Renal pelvis (tissue), 12 donors: ENCODE data around the gene CLIC6. TPM values are rescaled to one million over a fixed set of nuclear protein-coding genes. Genes with fewer than 3 reads are reported as not detected.

ENCODE experiments used
- DNase-seq: peaks from one replicate; pipeline ENCODE4 v3.0.0-alpha.2; 2013
- long read RNA-seq, 16 experiments: transcript quantifications; one replicate each; lab custom pipeline, GENCODE V29; 2026
- polyA plus RNA-seq, 3 donors: library from polyadenylated mRNA; unstranded; fragments of 120-200 nt; gene quantifications; one replicate each; pipeline ENCODE4 v1.2.1, GENCODE V29; 2013; ENCODE audit not compliant: insufficient read length in 3 of 3

CLIC6 gene
- polyA plus RNA-seq: 1 to 10 TPM; 1.7 to 2.8 (median 2.7) TPM
- long read RNA-seq, donor 1, partial matches to known transcripts: 0 of 1 reads
- long read RNA-seq, donor 1, other reads (novel, unspliced or antisense): 0 of 1 reads
- long read RNA-seq, donor 2, partial matches to known transcripts: 0 of 1 reads
- long read RNA-seq, donor 2, other reads (novel, unspliced or antisense): 0 of 1 reads
- long read RNA-seq, donor 3: 0 reads
- long read RNA-seq, donor 4: 0 reads
- long read RNA-seq, donor 5: 0 reads
- long read RNA-seq, donor 6: 0 reads
- long read RNA-seq, donor 7, partial matches to known transcripts: 0 of 1 reads
- long read RNA-seq, donor 7, other reads (novel, unspliced or antisense): 0 of 1 reads
- long read RNA-seq, donor 8: 0 reads
- long read RNA-seq, donor 9: 0 reads
- long read RNA-seq, donor 10: 0 reads
- long read RNA-seq, donor 11: 0 reads
- long read RNA-seq, donor 12: 0 reads
- long read RNA-seq, donor 13: 0 reads
- long read RNA-seq, donor 14: 0 reads
- long read RNA-seq, donor 15, partial matches to known transcripts: 0 of 4 reads
- long read RNA-seq, donor 15, other reads (novel, unspliced or antisense): 0 of 4 reads
- long read RNA-seq, donor 16, partial matches to known transcripts: 0 of 1 reads
- long read RNA-seq, donor 16, other reads (novel, unspliced or antisense): 0 of 1 reads

GRCh38 chr21:34668803-34669148, at the start of gene CLIC6:
Gene CLIC6 (plus strand): TSS chr21:34668994. CDS start chr21:34669389, 395 bp downstream.
- no peak for DNase-seq

- DNase-seq: no peak
Measured at GRCh38 chr21:34619841-34620665, 48.7 kb upstream of the CLIC6 start.

GRCh38 chr21:34621434-34622350, 47.1 kb upstream of the CLIC6 start:
- DNase-seq: no peak

GRCh38 chr21:34623516-34623915, 45.3 kb upstream of the CLIC6 start:
- no peak for DNase-seq

GRCh38 chr21:34625030-34625593, 43.7 kb upstream of the CLIC6 start:
- DNase-seq: no peak

- no peak for DNase-seq
Measured at GRCh38 chr21:34626131-34626530, 42.7 kb upstream of the CLIC6 start.

- DNase-seq: peak; percentile 54
Measured at GRCh38 chr21:34630536-34631143, 38.2 kb upstream of the CLIC6 start.

GRCh38 chr21:34632498-34632897, 36.3 kb upstream of the CLIC6 start:
- no peak for DNase-seq

GRCh38 chr21:34635307-34635706, 33.5 kb upstream of the CLIC6 start:
- DNase-seq: no peak

- DNase-seq: no peak
Measured at GRCh38 chr21:34636961-34637360, 31.8 kb upstream of the CLIC6 start.

- DNase-seq: no peak
Measured at GRCh38 chr21:34639250-34639649, 29.5 kb upstream of the CLIC6 start.

GRCh38 chr21:34639882-34640788, 28.7 kb upstream of the CLIC6 start:
- no peak for DNase-seq

GRCh38 chr21:34640858-34641257, 27.9 kb upstream of the CLIC6 start:
- no peak for DNase-seq

GRCh38 chr21:34642211-34643075, 26.4 kb upstream of the CLIC6 start:
- DNase-seq: no peak

GRCh38 chr21:34644825-34645224, 24.0 kb upstream of the CLIC6 start:
- no peak for DNase-seq

- no peak for DNase-seq
Measured at GRCh38 chr21:34647555-34647954, 21.2 kb upstream of the CLIC6 start.

GRCh38 chr21:34648739-34649297, 20.0 kb upstream of the CLIC6 start:
- DNase-seq: no peak

GRCh38 chr21:34649400-34649799, 19.4 kb upstream of the CLIC6 start:
- no peak for DNase-seq
